Cardiac muscle cell (in vitro differentiated cells and primary cell): ENCODE data around the gene ERC1. TPM values are rescaled to one million over a fixed set of nuclear protein-coding genes. Genes with fewer than 3 reads are reported as not detected.

Experiments used
- DNase-seq, 2 donors: peaks; one replicate each; pipeline versions ENCODE4 v3.0.0 to v3.0.0-alpha.2; 2010 to 2017; ENCODE audit warnings: low read depth in 1 of 2, low spot score in 1 of 2
- H3K27ac ChIP-seq: fragments of 200-600 bp; sonication (generic); 2 replicates; pipeline ENCODE4 v1.5.1; 2016
- H3K27me3 ChIP-seq: fragments of 200-600 bp; sonication (generic); 2 replicates; pipeline ENCODE4 v1.6.0; 2016; ENCODE audit warnings: control low read depth
- H3K36me3 ChIP-seq: fragments of 200-600 bp; sonication (generic); 2 replicates; pipeline ENCODE4 v1.5.1; 2016; ENCODE audit warnings: control low read depth
- H3K4me1 ChIP-seq: fragments of 200-600 bp; sonication (generic); 2 replicates; pipeline ENCODE4 v1.8.1; 2017; ENCODE audit warnings: low read depth, mild to moderate bottlenecking, mixed run types
- H3K4me3 ChIP-seq: fragments of 200-600 bp; sonication (generic); 2 replicates; pipeline ENCODE4 v1.5.1; 2016; ENCODE audit warnings: mild to moderate bottlenecking
- H3K9me3 ChIP-seq: fragments of 200-600 bp; sonication (generic); 2 replicates; pipeline ENCODE4 v1.5.1; 2017; ENCODE audit warnings: low read depth, mild to moderate bottlenecking, control low read depth
- polyA plus RNA-seq: library from polyadenylated mRNA; unstranded; fragments of >200 nt; fragmentation: Nextera tagmentation; extraction: Ambion mirVana; gene quantifications from 2 replicates; pipeline ENCODE4 v1.2.1, GENCODE V29; 2016
- total RNA-seq: library from RNA; depleted of rRNA; stranded (reverse); fragments of >200 nt; gene quantifications from 2 replicates; pipeline ENCODE4 v1.2.3, GENCODE V29; 2016
- TF ChIP-seq, protein P1 (sequence below): IDR thresholded peaks from 2 replicates; pipeline ENCODE4 v1.5.1; 2012; ENCODE audit warnings: low read depth, mild to moderate bottlenecking, low read length

The ERC1 gene
- total and polyA plus RNA-seq, 2 experiments from 2014 or later, result 34.1 to 46.3 TPM

DNA sequence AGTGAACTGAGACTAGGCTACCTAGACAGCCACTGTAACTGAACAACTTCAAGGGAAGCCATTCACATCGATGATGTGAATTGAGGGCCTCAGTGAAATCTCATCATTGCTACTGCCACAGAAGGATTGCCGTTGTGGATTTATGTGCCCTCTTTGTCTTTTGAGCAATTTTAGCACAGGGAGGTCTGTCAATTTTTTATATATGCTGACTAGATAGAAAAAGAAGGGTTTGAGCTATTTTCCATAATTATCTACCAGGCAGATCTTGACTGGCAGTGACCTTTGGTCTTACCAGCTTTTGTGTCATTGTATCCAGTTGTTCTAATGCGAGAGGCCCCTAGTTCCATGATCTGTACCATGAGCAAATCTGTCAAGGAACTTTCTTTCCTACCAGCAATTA, 179.4 kb downstream of the ERC1 start:
- peaks cover 34% of the 10 kb centered on the region for H3K4me1 ChIP-seq
- no peaks in the 10 kb centered on the region for H3K27me3 ChIP-seq
- H3K4me3 ChIP-seq, result no peak overlapping the region
- H3K9me3 ChIP-seq, result no peaks in the 10 kb centered on the region
- H3K36me3 ChIP-seq, result no peaks in the 10 kb centered on the region
- DNase-seq, result no peak
- TF ChIP-seq, protein P1, sequence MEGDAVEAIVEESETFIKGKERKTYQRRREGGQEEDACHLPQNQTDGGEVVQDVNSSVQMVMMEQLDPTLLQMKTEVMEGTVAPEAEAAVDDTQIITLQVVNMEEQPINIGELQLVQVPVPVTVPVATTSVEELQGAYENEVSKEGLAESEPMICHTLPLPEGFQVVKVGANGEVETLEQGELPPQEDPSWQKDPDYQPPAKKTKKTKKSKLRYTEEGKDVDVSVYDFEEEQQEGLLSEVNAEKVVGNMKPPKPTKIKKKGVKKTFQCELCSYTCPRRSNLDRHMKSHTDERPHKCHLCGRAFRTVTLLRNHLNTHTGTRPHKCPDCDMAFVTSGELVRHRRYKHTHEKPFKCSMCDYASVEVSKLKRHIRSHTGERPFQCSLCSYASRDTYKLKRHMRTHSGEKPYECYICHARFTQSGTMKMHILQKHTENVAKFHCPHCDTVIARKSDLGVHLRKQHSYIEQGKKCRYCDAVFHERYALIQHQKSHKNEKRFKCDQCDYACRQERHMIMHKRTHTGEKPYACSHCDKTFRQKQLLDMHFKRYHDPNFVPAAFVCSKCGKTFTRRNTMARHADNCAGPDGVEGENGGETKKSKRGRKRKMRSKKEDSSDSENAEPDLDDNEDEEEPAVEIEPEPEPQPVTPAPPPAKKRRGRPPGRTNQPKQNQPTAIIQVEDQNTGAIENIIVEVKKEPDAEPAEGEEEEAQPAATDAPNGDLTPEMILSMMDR, result no peak
- peak overlapping the region; percentile 90 for H3K27ac ChIP-seq

DNA sequence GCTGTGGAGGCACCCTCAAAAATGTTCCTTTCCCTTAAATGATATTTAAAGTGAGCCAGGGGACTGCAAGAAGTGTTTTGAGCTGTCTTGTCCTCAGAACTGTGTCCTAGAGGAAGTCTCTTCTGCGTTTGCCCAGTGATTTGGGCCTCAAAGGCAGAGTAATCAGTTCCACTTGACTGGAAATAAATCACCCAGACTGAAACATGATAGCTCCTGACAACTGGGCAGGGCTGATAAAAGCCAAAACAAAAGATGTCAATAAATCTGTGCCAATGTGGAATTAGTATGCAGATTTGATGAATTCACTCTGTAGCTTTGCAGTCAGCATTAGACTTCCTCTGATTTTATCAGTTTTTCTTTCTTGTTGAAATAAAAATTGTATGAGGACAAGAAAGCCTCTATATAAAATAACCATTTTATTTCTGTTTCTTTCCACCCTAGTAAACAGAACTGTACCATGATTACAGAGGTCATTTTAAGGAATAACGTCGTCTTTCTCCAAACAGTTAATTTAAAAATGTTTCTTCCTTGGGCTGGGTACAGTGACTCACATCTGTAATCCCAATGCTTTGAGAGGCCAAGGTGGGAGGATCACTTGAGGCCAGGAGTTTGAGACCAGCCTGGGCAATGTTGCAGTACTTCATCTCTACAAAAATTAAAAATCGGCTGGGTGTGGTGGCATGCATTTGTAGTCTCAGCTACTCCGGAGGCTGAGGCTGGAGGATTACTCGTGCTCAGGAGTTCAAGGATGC, 180.8 kb downstream of the ERC1 start:
- H3K27ac ChIP-seq, result peak overlapping the region; percentile 90
- peaks cover 34% of the 10 kb centered on the region for H3K4me1 ChIP-seq
- TF ChIP-seq, protein P1, result no peak
- no peaks in the 10 kb centered on the region for H3K27me3 ChIP-seq
- H3K9me3 ChIP-seq, result no peaks in the 10 kb centered on the region
- no peak overlapping the region for H3K4me3 ChIP-seq
- no peaks in the 10 kb centered on the region for H3K36me3 ChIP-seq
- DNase-seq, result peak in 1 of 2 donors; percentile 71

DNA sequence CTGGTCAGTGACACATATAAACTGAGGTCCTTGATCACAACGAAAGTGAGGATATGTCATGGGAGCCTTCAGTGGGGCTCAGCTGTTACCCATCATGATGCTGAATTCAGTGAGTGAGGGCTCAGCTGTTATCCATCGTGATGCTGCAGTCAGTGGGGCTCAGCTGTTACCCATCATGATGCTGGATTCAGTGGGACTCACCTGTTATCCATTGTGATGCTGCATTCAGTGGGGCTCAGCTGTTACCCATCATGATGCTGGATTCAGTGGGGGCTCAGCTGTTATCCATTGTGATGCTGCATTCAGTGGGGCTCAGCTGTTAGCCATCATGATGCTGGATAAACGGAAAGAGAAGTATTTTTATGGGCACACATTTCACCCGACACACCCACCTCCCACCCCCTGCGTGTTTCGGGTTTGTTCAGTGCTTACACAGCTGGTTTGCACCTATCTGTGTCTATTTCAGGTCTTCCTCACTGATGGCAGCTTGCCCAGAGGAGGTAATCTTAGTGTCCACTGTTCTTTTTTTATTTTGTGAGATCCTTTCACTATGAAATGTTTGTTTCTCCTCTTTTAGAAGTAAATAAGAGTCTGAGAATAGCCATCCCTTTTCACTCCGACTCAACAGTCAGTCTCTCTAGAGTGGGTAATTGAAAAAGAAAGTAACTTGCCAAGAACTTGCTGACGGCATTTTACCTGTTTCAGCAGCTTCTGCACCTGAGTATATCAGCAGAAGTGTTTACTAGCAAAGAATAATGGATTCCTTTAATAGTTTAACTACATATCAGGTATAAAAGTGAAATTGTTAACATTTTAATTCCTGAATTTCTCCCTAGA, 183.0 kb downstream of the ERC1 start:
- no peaks in the 10 kb centered on the region for H3K9me3 ChIP-seq
- no peaks in the 10 kb centered on the region for H3K36me3 ChIP-seq
- no peak overlapping the region for H3K4me3 ChIP-seq
- DNase-seq, result no peak
- TF ChIP-seq, protein P1, result no peak
- peaks cover 34% of the 10 kb centered on the region for H3K4me1 ChIP-seq
- H3K27ac ChIP-seq, result peak overlapping the region; percentile 6
- no peaks in the 10 kb centered on the region for H3K27me3 ChIP-seq

DNA sequence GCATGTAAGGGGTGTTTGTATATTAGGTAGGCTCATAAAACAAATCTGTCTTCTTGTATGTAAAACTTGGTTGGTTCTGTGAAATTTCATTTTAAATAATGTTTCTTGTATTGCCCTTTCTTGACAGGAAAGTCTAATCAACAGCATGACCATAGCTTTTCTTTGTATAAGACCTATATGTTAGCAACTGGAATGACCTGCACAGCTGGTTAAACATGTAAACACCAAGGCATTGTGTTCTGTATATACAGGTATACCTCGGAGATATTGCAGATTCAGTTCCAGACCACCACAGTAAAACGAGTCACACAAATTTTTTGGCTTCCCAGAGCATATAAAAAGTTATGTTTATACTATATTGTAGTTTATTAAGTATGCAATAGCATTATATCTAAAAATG, 183.6 kb downstream of the ERC1 start:
- TF ChIP-seq, protein P1, result no peak
- no peak for DNase-seq

DNA sequence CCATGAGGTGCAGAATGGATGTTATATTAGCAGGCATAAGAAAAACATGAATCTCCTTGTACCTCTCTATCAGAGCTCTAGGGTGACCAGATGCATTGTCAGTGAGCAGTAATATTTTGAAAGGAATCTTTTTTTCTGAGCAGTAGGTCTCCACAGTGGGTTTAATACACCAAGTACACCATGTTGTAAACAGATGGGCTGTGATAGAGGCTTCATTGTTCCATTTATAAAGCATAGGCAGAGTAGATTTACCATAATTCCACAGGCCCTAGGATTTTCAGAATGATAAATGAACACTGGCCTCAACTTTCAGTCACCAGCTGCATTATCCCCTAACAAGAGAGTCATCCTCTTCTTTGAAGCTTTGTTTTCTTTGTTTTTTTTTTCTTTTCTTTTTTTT, 185.2 kb downstream of the ERC1 start:
- H3K4me1 ChIP-seq, result peaks cover 30% of the 10 kb centered on the region
- H3K9me3 ChIP-seq, result no peaks in the 10 kb centered on the region
- TF ChIP-seq, protein P1, result no peak
- no peak overlapping the region for H3K4me3 ChIP-seq
- H3K36me3 ChIP-seq, result no peaks in the 10 kb centered on the region
- H3K27ac ChIP-seq, result no peak overlapping the region
- H3K27me3 ChIP-seq, result no peaks in the 10 kb centered on the region
- DNase-seq, result no peak

More for the DNA sequence above, 183.6 kb downstream of the ERC1 start:
- Histone ChIP-seq H3K36me3 (no peaks in the 10 kb centered on the region), H3K9me3 (no peaks in the 10 kb centered on the region), H3K4me3 (no peak overlapping the region), H3K27ac (peak overlapping the region; percentile 6), H3K27me3 (no peaks in the 10 kb centered on the region), H3K4me1 (peaks cover 34% of the 10 kb centered on the region)
